GM12878 (cell line): ENCODE data around the gene PRKG1. TPM values are rescaled to one million over a fixed set of nuclear protein-coding genes. Genes with fewer than 3 reads are reported as not detected.

Source experiments
- ATAC-seq: fragments of 200-7000 bp; cut with Tn5 transposase; 3 replicates; pipeline ENCODE4 v1.9.1; 2020; ENCODE audit warnings: mild to moderate bottlenecking, moderate library complexity
- BruUV-seq: library from RNA; stranded (reverse); fragments of 400-500 nt; replicated peaks from 2 replicates; lab custom pipeline; 2021; lab: Mats Ljungman, UMichigan
- CTCF ChIA-PET: fragments of 300-600 bp; sonication (Branson Sonifier 250); formaldehyde crosslinking; extraction: SDS; loops from one replicate; lab custom pipeline; 2021; ENCODE audit warnings: inconsistent platforms; lab: Yijun Ruan, JAX
- POLR2A ChIA-PET: fragments of 350-600 bp; formaldehyde crosslinking; extraction: SDS; loops from one replicate; lab custom pipeline; 2021; ENCODE audit warnings: inconsistent platforms; lab: Charles Lee
- RAD21 ChIA-PET: fragments of 300-600 bp; sonication (Branson Sonifier 250); formaldehyde crosslinking; loops from one replicate; lab custom pipeline; 2023; ENCODE audit warnings: antibody characterized with exemption; ENCODE audit not compliant: unreplicated experiment; lab: Charles Lee
- SMC1A ChIA-PET: fragments of 300-600 bp; sonication (Branson Sonifier 250); formaldehyde crosslinking; loops from one replicate; lab custom pipeline; 2023; ENCODE audit not compliant: unreplicated experiment, uncharacterized antibody; lab: Charles Lee
- DNase-seq: peaks from one replicate; pipeline ENCODE4 v3.0.0-alpha.2; 2011; ENCODE audit warnings: low read depth, low spot score
- FAIRE-seq: peaks from 3 replicates; lab custom pipeline; 2011; peaks lifted over from hg19 to GRCh38; lab: Jason Lieb, UNC
- H2AFZ ChIP-seq: 2 replicates; pipeline ENCODE4 v1.6.0; 2011; ENCODE audit warnings: low read depth, low read length, control low read depth; ENCODE audit not compliant: control insufficient read depth
- H3K27ac ChIP-seq: 2 replicates; pipeline ENCODE4 v1.5.1; 2011; ENCODE audit warnings: control low read depth; ENCODE audit not compliant: control insufficient read depth, insufficient read depth
- H3K27me3 ChIP-seq, 2 experiments: replicated peaks in 1 of 2; 2 replicates each; pipeline versions ENCODE4 v1.6.0 to v1.6.1; 2011; ENCODE audit warnings: low read length in 1 of 2; ENCODE audit not compliant: control insufficient read depth in 2 of 2, insufficient read depth in 2 of 2
- H3K36me3 ChIP-seq, 2 experiments: 2 replicates each; pipeline ENCODE4 v1.5.1; 2011; ENCODE audit warnings: low read length in 1 of 2; ENCODE audit not compliant: control insufficient read depth in 2 of 2, insufficient read depth in 2 of 2
- H3K4me1 ChIP-seq: 2 replicates; pipeline ENCODE4 v1.6.1; 2011; ENCODE audit warnings: mild to moderate bottlenecking, low read length, moderate library complexity, mixed read lengths; ENCODE audit not compliant: control insufficient read depth, insufficient read depth
- H3K4me2 ChIP-seq: 2 replicates; pipeline ENCODE4 v1.6.0; 2011; ENCODE audit warnings: control low read depth; ENCODE audit not compliant: control insufficient read depth, insufficient read depth
- H3K4me3 ChIP-seq: fragments of 200-600 bp; sonication (generic); 2 replicates; pipeline ENCODE4 v1.5.1; 2016
- H3K79me2 ChIP-seq: 2 replicates; pipeline ENCODE4 v1.6.0; 2011; ENCODE audit warnings: low read length; ENCODE audit not compliant: control insufficient read depth, insufficient read depth
- H3K9ac ChIP-seq: 2 replicates; pipeline ENCODE4 v1.8.0; 2011; ENCODE audit warnings: low read length, control low read depth, mixed read lengths; ENCODE audit not compliant: control insufficient read depth, insufficient read depth
- H3K9me3 ChIP-seq: replicated peaks from 3 replicates; pipeline ENCODE4 v1.5.1; 2011; ENCODE audit warnings: mild to moderate bottlenecking, low read length; ENCODE audit not compliant: control insufficient read depth, insufficient read depth
- H4K20me1 ChIP-seq: 2 replicates; pipeline ENCODE4 v1.6.0; 2011; ENCODE audit not compliant: control insufficient read depth, insufficient read depth
- CREB1 ChIP-seq: IDR thresholded peaks from 2 replicates; pipeline ENCODE4 v1.6.1; 2012; ENCODE audit warnings: low read depth, mild to moderate bottlenecking, inconsistent platforms
- E2F4 ChIP-seq: IDR thresholded peaks from 2 replicates; pipeline ENCODE4 v1.6.1; 2012; ENCODE audit warnings: low read depth, low read length, improper control_type of control experiment
- E2F8 ChIP-seq: fragments of 450-650 bp; IDR thresholded peaks from 2 replicates; pipeline ENCODE4 v1.6.1; 2018; ENCODE audit warnings: mild to moderate bottlenecking, low read depth, moderate library complexity; ENCODE audit not compliant: partially characterized antibody
- EED ChIP-seq: sonication (generic); IDR thresholded peaks from 2 replicates; pipeline ENCODE4 v1.6.1; 2016; ENCODE audit warnings: antibody characterized with exemption, low read depth
- EP300 ChIP-seq, 2 experiments: fragments of 150-350 bp in 1 of 2; IDR thresholded peaks; 2 replicates each; pipeline ENCODE4 v1.6.1; 2011 to 2012; ENCODE audit warnings: low read depth in 2 of 2, low read length in 2 of 2, borderline replicate concordance in 1 of 2, improper control_type of control experiment in 1 of 2, inconsistent platforms in 1 of 2; ENCODE audit not compliant: control insufficient read depth in 1 of 2
- IKZF1 ChIP-seq: fragments of 450-650 bp; conservative IDR thresholded peaks from 2 replicates; pipeline ENCODE4 v1.6.1; 2017; ENCODE audit warnings: antibody characterized with exemption, mild to moderate bottlenecking
- MYB ChIP-seq: fragments of 150-350 bp; IDR thresholded peaks from 2 replicates; pipeline ENCODE4 v1.6.1; 2014; ENCODE audit warnings: mild to moderate bottlenecking, low read depth, low read length, borderline replicate concordance
- NR2C1 ChIP-seq: fragments of 450-650 bp; IDR thresholded peaks from 2 replicates; pipeline ENCODE4 v1.6.1; 2017; ENCODE audit warnings: antibody characterized with exemption, mild to moderate bottlenecking, moderate library complexity
- PKNOX1 ChIP-seq: fragments of 450-650 bp; IDR thresholded peaks from 2 replicates; pipeline ENCODE4 v1.6.1; 2016; ENCODE audit warnings: mild to moderate bottlenecking
- PRDM15 ChIP-seq: fragments of 450-650 bp; formaldehyde crosslinking; IDR thresholded peaks from 2 replicates; pipeline ENCODE4 v1.4.0; 2020; ENCODE audit warnings: mild to moderate bottlenecking, moderate library complexity
- TAF1 ChIP-seq: IDR thresholded peaks from 2 replicates; pipeline ENCODE4 v1.6.1; 2011; ENCODE audit warnings: mild to moderate bottlenecking, low read depth, low read length, borderline replicate concordance
- TCF12 ChIP-seq: IDR thresholded peaks from 2 replicates; pipeline ENCODE4 v1.6.1; 2011; ENCODE audit warnings: low read depth, mild to moderate bottlenecking, low read length
- USF2 ChIP-seq: IDR thresholded peaks from 2 replicates; pipeline ENCODE4 v1.6.1; 2011; ENCODE audit warnings: low read depth, low read length, improper control_type of control experiment, borderline replicate concordance
- WGBS: methylation state at CpG from one replicate; pipeline ENCODE4 v1.1.6; 2016; ENCODE audit warnings: low lambda C conversion rate; ENCODE audit not compliant: insufficient replicate concordance, insufficient coverage; ENCODE audit errors: missing lambda C conversion rate; 5-methylcytosine and 5-hydroxymethylcytosine counted together
- in situ Hi-C: fragments of 300-500 bp; cut with MboI; formaldehyde crosslinking; loops from 9 replicates; pipeline ENCODE4 v1.14.3; 2018; ENCODE audit warnings: mixed read lengths
- intact Hi-C: fragments of 100-400 bp; cut with micrococcal nuclease; formaldehyde crosslinking; loops from one replicate; pipeline ENCODE4 v1.14.2; 2022; ENCODE audit not compliant: unreplicated experiment
- polyA plus RNA-seq, 11 experiments: library from polyadenylated mRNA; depleted of rRNA in 4 of 11; unstranded in 6 of 11; stranded (reverse) in 5 of 11; fragments of >200 nt; fragmentation: Nextera tagmentation in 4 of 11; fragmentation: Illumina TruSeq in 1 of 11; extraction: Ambion mirVana in 4 of 11; extraction: Trizol in 1 of 11; gene quantifications; 1 replicate in 1 of 11; 2 replicates in 10 of 11; pipeline versions ENCODE4 v1.2.1 to v1.2.3, GENCODE V29; 2011 to 2016; ENCODE audit warnings: inconsistent platforms in 2 of 11, missing spikeins in 2 of 11, low read depth in 1 of 11
- total RNA-seq, 4 experiments: library from RNA; depleted of rRNA in 3 of 4; stranded (reverse); fragments of >200 nt in 3 of 4; fragmentation: Illumina TruSeq in 1 of 4; extraction: Trizol in 1 of 4; gene quantifications; 2 replicates each; pipeline versions ENCODE4 v1.2.1 to v1.2.3, GENCODE V29; 2013 to 2021

Gene PRKG1
- total and polyA plus RNA-seq, 10 of the 15 experiments (the other 5 are each of a cell fraction or from before 2014, with no cell fraction given) = 0.04 to 0.05 TPM; not detected in 8

- Histone ChIP-seq H3K27ac (no peak overlapping the region), H3K4me3 (no peak overlapping the region), H3K27me3 (no peaks in the 10 kb centered on the region), H3K9ac (no peak overlapping the region), H3K4me1 (peaks cover 7% of the 10 kb centered on the region), H4K20me1 (no peaks in the 10 kb centered on the region), H2AFZ (no peak overlapping the region), H3K36me3 (no peaks in the 10 kb centered on the region), H3K79me2 (no peaks in the 10 kb centered on the region), H3K4me2 (no peak overlapping the region), H3K9me3 (no peaks in the 10 kb centered on the region)
- ChIA-PET SMC1A (no interaction called here), POLR2A (no interaction called here), CTCF (no interaction called here), RAD21 (no interaction called here)
- in situ Hi-C loops (no loop called here), intact Hi-C loops (no loop called here)
- WGBS = 10% methylated on average over 3 of the region's 3 CpGs
- FAIRE-seq (no peak), ATAC-seq (no peak), DNase-seq (no peak)
- no TSS peak for BruUV-seq
- TF ChIP-seq PKNOX1 (no peak), MYB (no peak), E2F4 (no peak), IKZF1 (no peak), NR2C1 (no peak), E2F8 (no peak), TAF1 (no peak), EP300 (IDR thresholded peaks at IDR 0.05; ENCODE audit: borderline replicate concordance in 1 of 2, control insufficient read depth in 1 of 2, low read depth in 2 of 2, low read length in 2 of 2) (no peak), TCF12 (no peak), CREB1 (no peak), EED (no peak), USF2 (no peak), PRDM15 (CRISPR knock-in tag) (no peak)
These were observed 1178.0 kb downstream of the PRKG1 start for GRCh38 chr10:52252307-52252706.
